Mesangial cell (primary cell): ENCODE data around the gene CAPN14. TPM values are rescaled to one million over a fixed set of nuclear protein-coding genes. Genes with fewer than 3 reads are reported as not detected.

ENCODE experiments used
- total RNA-seq: library from RNA; depleted of rRNA; stranded (reverse); fragments of >200 nt; gene quantifications from 2 replicates; pipeline ENCODE4 v1.2.3, GENCODE V29; 2015

Gene CAPN14
- total RNA-seq, result 0.13 TPM in 1 of 2 replicates, not detected in the other

GRCh38 chr2:31217465-31218200 lies at the start of gene CAPN14:
CAPN14 (minus strand) TSS chr2:31217515; CDS start chr2:31205447, 12,068 bp downstream.

GRCh38 chr2:31233741-31234682 lies 16.7 kb upstream of the CAPN14 start, which contains the start of gene EHD3:
EHD3 (plus strand) TSS chr2:31234152; CDS start chr2:31234622, 470 bp downstream.

GRCh38 chr2:31138037-31138962 lies 79.0 kb downstream of the CAPN14 start, which contains the start of gene GALNT14:
GALNT14 (minus strand) TSS chr2:31138440; CDS start chr2:31138086, 354 bp downstream.

Other genes with a start within 250 kb of the CAPN14 start
- 73.3 and 217 TPM in 2 replicates for gene GALNT14, start 79.1 kb downstream of the CAPN14 start, total RNA-seq
- 10.3 and 13.4 TPM in 2 replicates for gene EHD3, start 16.6 kb upstream of the CAPN14 start, total RNA-seq
- 0.51 and 0.81 TPM in 2 replicates for gene XDH, start 197.2 kb upstream of the CAPN14 start, total RNA-seq